ENCODE results near the gene AP3D1. TPM values are rescaled to one million over a fixed set of nuclear protein-coding genes. Genes with fewer than 3 reads are reported as not detected.

The AP3D1 gene
- total and polyA plus RNA-seq, 9 of the 15 experiments (the other 6 are each of a cell fraction or from before 2014, with no cell fraction given): 1.2 to 86.1 (median 35.9) TPM

- TF ChIP-seq, protein P1, sequence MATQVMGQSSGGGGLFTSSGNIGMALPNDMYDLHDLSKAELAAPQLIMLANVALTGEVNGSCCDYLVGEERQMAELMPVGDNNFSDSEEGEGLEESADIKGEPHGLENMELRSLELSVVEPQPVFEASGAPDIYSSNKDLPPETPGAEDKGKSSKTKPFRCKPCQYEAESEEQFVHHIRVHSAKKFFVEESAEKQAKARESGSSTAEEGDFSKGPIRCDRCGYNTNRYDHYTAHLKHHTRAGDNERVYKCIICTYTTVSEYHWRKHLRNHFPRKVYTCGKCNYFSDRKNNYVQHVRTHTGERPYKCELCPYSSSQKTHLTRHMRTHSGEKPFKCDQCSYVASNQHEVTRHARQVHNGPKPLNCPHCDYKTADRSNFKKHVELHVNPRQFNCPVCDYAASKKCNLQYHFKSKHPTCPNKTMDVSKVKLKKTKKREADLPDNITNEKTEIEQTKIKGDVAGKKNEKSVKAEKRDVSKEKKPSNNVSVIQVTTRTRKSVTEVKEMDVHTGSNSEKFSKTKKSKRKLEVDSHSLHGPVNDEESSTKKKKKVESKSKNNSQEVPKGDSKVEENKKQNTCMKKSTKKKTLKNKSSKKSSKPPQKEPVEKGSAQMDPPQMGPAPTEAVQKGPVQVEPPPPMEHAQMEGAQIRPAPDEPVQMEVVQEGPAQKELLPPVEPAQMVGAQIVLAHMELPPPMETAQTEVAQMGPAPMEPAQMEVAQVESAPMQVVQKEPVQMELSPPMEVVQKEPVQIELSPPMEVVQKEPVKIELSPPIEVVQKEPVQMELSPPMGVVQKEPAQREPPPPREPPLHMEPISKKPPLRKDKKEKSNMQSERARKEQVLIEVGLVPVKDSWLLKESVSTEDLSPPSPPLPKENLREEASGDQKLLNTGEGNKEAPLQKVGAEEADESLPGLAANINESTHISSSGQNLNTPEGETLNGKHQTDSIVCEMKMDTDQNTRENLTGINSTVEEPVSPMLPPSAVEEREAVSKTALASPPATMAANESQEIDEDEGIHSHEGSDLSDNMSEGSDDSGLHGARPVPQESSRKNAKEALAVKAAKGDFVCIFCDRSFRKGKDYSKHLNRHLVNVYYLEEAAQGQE (IDR thresholded peaks at IDR 0.05; ENCODE audit: borderline replicate concordance): peak; percentile 95
- TF ChIP-seq, protein P1 (CRISPR knock-in tag; IDR thresholded peaks at IDR 0.05; ENCODE audit: low read depth): peak; percentile 91
- TF ChIP-seq TGIF2 (CRISPR knock-in tag; IDR thresholded peaks at IDR 0.05): 0 out of 2 replicates have a peak, but pooled peaks have one; percentile 26
- no peak for TF ChIP-seq SUPT5H (IDR thresholded peaks at IDR 0.05)
- TF ChIP-seq POLR2A (conservative IDR thresholded peaks at IDR 0.05): 0 out of 2 replicates have a peak, but pooled peaks have one; percentile 16
- no peak for TF ChIP-seq KDM4B (IDR thresholded peaks at IDR 0.05; ENCODE audit: borderline replicate concordance in 2 of 2, low read depth in 1 of 2)
- no peak for TF ChIP-seq KAT2B (IDR thresholded peaks at IDR 0.05; ENCODE audit: low read depth, low read length)
- no peak for TF ChIP-seq SMAD2 (IDR thresholded peaks at IDR 0.05; ENCODE audit: low read depth, low read length)
These were observed 27.5 kb downstream of the AP3D1 start (continued) for GRCh38 chr19:2123682-2124387.
